ENCODE results near the gene NDUFAF8.

Gene NDUFAF8, protein sequence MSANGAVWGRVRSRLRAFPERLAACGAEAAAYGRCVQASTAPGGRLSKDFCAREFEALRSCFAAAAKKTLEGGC

DNA sequence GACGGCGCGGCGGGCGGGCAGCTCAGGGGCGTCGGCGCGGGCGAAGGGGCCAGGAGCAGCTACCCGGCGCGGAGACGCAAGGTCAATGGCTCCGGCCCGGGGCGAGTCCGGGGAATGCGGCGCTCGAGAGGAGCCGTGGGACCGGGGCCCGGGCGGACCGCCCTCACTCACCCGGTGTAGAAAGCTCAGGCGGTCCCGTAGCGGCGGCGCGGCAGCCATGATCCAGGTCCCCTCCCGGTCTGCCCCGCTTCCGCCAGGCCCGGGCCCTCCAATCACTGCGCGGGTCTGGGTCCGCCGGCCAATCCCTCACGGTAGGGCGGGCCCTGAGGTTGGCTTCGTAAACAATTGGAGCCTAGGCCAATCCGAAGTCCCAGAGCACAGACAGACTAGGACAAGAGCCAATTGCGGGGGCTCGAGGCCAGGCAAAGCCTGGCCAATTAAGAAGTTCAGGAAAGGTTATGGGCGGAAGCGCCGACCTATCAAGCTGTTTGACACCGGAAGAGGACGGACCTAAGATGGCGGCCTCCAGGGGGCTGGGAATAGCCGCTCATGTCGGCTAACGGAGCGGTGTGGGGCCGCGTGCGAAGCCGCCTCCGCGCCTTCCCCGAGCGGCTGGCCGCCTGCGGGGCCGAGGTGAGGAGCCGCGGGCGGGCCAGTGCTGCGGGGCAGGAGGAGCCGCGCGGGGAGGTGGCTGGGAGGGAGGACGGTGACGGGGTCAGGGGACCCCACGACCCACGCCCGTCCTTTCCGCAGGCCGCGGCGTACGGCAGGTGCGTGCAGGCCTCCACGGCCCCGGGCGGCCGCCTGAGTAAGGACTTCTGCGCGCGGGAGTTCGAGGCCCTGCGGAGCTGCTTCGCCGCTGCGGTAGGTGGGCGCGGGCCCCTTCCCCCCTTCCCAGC, at the start of gene NDUFAF8, which contains the start of gene TEPSIN:
NDUFAF8 (plus strand) TSS at position 504 of the 899 bp plus-strand sequence; CDS start at position 550, 46 bp downstream.
TEPSIN (minus strand) TSS at position 241 of the 899 bp plus-strand sequence; CDS start at position 219, 22 bp downstream.
- peak; percentile 96 to 98 for ATAC-seq

DNA sequence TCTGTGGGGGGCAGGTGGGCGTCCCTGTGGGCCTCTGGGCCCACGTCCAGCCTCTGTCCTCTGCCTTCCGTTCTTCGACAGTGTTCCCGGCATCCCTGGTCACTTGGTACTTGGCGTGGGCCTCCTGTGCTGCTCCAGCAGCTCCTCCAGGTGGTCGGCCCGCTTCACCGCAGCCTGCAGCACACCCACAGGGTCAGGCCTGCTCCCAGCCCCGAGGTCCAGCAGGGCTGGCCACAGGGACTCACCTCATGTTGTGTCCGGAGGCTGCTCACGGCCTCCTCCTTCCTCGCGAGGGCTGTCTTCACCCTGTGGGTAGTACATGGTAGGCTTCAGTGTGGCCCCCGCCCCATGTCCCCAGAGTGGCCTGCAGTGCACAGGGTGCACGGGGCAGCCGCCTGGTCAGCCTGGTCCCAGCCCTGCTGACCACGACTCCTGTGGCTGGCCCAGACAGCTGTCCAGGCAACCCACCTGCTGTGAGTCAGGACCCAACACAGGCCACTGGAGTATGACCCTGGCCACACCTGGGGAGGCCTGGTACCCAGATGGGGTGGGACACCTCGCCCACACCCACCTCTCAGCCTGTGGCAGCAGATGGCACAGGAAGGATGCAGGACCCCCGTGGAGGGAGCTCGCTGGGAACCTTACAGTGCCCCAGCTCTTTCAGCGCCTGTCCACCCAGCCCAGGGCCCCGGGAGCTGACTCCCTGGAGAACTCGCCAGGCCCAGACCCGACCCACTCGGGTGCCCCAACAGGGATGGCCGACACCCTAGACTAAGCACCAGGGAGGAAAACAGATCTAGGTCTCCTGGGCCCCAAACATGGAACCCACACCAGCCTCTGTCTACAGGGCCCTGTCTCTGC, 49.2 kb upstream of the NDUFAF8 start:
- no peak for ATAC-seq

DNA sequence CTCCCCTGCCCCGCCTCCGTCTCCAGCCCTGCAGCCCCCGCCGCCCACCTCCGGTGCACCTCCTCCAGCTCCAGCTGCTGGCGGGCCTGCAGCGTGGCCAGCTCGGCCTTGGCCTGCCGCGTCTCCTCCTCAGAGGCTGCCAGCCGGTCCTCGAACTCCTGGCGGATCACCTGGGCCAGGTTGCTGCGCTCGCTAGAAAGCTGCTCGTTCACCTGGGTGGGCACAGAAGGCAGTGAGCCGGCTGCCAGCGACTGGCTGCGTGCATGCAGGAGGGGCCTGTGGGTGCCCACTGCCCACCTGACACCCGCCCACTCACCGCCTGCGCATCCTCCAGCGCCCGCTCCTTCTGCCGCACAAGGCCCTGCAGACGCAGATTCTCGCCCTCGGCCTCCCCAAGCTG, 48.5 kb upstream of the NDUFAF8 start:
- ATAC-seq: no peak

DNA sequence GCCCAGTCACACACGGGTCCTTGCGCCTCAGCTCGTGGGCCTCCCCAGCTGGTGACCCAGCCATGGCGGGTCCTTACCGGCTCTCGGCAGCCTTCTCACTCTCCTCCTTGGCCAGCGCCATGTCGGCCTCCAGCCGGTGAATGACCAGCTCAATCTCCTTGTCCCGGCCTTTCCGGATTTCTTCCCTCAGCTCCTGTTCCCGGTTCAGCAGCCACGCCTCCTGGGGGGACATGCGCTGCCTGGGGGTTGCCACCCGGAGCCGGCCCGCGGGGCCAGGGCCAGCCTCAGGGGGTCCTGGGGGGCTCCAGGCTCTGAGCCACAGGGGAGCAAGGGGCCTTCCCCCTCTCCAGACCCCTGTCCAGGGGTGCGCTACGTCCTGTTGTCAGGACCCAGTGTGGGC, 48.0 kb upstream of the NDUFAF8 start:
- ATAC-seq: no peak

DNA sequence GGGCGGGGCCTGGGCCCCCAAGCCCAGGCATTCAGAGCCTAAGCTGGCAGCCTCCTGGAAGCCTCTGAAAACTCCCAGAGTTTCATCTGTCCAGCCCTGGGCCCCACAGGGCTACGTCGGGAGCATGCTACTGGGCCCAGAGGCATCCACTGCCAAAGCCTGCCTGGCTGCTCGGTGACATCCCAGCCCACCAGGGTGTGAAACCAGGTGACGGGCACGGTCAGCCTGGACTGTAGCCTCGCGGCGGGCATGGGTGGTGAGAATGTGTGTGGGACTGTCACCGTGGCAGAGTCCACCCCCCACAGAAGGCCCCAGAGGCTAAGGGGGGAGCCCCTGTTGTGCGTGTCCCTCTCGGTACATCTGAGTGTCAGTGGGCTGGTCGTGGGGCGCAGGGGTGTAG, 47.5 kb upstream of the NDUFAF8 start:
- no peak for ATAC-seq

DNA sequence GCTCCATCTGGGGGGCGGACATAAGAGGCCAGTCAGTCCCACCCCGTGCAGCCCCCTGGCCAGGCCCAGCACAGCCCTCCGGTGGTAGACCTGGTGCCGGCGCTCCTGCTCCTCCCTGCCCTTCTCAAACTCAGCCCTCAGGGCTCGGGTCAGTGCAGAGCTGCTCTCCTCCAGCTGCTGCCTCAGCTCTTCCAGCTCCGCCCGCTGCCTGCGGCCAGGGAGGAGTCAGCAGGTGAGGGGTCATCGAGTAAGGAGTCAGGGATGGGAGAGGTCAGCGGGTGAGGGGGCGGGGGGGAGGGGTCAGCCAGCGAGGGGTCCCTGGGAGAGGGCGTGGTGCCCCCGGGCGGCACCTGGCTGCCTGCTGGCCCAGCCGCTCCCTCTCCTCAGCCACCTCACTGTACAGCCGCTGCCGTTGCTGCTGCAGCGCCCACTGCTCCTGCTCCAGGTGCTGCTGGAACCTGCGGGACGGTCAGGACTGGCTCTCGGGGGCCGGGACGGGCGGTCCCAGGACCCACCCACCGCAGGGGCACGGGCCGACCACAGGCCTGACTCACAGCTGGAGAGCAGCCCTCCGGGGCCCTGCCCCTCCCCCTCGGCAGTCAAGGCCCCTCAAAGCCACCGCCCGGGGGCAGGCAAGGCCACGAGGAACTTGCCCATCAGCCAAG, 46.6 kb upstream of the NDUFAF8 start:
- no peak for ATAC-seq

DNA sequence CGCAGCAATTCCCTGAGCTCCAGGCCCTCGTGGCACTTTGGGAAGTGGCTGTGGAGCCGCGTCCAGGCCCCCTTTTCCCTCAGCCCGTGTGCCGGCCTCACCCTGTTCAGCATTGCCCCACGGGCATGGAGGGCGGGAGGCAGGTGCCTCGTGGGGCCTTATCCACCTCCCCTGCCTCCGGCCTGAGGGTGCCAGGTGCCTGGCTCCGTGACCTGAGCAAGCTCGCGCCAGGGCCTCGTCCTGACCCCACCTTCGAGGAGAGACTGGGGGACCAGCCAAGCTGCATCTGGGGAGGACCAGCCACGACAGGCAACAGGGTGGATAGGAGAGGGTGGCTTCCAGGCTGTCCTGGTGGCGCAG, 46.1 kb upstream of the NDUFAF8 start:
- no peak for ATAC-seq

DNA sequence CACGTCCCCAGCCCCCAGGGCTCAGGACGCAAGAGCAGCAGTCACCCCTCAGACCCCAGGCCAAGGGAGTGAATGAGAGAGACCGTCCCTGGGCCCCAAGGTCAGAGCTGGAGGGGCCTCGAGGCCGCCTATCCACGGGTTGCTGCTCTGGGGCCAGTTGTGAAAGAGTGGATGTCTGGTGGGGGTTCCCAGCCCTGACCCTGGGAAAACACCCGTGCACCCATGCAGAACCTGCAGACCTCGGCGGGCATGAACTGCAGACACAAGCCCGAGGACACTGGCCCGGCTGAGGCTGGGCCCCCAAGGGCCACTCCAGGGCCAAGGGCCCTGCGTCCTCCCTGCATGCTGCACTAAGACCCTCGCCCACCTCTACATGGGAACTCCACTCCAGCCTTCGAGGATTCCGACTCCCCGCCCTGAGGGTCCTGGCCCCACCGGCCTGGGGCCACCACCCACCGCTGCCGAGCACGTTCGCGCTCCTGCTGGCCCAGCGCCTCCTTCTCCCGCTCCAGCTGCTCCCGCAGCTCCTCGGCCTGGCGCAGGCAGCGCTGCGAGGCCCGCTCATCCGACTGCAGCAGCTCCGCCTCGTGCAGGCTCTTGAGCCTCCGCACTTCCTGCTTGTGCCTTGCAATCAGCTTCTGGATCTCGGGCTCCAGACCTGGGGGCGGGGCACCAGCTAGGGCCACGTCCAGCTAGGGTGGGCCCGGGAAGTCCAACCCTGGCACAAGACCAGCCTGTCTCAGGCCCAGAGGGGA, 45.5 kb upstream of the NDUFAF8 start:
- no peak for ATAC-seq

DNA sequence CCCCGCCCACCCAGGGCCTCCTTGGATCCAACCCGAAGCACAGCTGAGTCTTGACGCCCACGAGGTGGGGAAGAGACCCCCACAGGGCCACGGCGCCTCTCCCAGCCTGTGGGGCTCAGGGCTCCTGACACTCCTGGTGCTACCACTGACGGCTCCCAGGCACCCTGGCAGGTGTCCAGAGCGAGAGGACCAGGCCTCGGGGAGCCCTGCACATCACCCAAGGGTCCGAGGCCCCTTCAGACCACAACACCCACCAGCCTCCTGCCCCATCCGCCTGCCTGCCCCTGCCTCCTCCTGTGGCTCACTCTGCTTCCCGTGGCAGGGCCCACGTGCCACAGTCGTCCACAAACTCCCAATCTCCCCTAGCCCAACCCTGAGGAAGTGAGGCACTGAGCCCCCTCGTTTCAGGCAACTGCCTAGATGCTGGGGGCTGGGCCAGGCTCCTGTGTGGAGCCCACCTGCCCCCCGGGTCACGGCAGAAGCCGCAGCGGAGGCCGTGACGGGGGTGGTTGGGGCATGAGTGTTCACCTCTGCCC, 44.8 kb upstream of the NDUFAF8 start:
- no peak for ATAC-seq

DNA sequence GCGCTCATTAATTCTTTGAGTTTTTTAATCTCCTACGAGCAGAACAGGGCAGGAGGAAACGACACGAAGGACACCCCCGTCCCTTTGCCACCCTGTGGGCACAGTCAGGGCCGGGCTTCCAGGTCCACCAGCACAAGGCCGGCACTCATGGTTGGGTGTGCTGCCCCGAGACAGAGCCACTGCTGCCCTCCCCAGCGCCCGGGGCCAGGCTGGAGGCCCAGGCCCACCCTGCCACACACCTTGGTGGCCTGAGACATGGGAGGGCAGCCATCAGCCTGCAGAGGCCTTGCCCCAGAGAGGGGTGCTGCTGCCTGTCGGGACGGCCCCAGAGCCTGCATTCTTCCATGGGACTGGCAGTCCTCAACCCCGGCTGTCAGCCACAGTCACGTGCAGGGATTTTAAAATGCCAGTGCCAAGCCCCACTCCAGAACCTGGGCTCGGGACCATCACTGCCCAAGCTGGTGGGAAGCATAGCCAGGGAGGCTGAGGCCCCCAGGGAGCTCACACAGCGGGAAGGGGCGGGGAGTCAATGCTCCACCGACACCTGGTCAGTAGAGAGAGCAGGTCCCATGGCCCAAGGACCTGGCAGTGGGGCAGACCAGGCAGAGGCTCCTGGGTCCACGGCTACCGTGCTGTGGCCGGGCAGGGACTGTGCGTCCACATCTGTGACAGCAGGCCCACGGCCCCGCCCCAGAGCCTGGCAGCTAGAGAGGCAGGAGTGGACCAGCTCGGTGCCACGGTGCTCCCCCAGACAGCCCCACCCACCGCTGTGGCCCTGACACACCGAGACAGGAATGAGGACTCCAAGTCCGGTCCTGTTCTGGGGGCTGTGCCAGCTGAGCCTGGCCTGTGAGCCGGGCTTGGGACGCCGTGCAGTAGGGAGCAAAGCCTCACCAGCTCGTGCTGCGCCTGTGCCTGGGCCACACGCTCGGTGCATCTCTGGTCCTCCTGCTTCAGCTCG, 43.9 kb upstream of the NDUFAF8 start:
- no peak for ATAC-seq

DNA sequence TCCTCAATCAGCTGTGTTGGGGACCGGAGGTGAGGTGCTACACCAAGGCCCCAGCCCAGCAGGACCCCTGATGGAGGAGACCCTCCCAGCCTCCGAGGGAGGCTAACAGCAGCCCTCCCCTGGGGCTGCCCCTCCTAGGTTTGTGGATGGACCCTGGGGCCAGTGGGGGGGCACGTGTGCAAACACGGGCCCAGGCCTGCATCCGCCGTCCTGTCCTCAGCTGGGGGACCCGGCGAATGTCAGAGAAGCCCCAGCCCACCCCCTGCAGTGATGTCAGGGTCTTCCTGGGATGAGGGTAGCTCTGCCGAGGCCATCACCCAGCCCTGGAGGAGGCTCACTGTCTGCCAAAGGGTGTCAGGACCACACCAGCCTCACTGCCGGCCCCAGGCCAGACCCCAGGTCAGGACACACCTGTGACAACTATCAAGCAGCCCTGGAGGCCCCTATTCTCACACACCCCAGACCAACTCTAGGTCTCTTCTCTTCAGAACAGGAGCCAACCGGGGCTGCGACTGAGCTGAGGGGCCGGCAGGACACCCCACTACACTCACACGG, 43.1 kb upstream of the NDUFAF8 start:
- ATAC-seq: no peak

DNA sequence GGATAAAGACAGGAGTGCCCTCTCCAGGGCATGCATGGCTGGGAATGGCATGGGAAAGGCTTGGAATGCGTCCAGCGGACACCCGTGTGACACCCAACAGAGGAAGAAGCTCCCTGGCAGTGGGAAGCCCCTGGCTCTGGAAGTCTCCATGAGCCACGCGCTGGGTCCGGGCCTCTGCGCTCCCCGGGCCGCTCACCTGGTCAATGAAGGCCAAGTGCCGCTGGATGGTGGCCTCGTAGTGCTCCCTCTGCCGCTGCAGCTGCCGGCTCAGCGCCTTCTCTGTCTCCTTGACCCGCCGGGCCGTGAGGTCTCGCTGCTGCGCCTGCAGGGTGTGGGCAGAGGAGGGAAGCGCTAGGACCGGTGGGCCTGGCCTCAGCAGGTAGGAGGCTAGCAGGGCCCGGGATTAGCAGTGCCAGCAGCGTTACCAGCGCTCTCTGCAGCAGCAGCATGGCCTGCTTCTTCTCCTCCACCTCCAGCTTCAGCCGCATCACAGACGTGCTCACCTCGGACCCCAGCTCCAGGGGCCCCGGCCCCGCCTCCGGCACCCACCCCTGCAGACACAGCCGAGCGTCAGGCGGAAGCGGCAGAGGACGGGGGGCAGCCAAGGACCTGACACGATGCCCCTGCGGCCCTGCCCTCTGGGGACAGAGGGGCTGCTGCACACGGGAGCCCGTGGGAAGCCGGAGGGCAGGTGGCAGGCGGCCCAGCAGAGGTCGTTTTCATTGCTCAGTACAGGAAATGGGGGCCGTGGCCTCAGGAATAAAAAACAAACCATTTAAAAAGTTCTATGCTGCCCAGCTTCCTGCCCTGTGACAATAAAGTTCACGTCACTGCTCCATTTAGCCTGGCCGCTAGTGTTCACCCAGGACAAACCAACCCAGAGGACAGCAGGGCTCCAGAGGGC, 42.4 kb upstream of the NDUFAF8 start:
- no peak for ATAC-seq

DNA sequence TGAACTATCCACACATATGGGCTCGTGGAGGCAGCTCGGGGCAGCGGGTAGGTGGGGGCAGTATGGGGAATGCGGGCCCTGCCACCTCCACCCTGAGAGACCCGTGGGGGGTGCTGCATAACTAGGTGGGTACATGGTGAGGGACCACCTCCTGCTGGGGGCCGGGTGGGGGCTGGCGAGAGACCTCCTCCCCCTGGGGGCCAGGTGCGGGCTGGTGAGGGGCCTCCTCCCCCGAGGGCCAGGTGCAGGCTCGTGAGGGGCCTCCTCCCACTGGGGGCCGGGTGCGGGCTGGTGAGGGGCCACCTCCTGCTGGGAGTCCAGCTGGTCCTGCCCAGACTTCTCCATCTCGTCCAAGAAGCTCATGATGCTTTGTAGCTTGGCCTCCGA, 41.7 kb upstream of the NDUFAF8 start:
- ATAC-seq: no peak

DNA sequence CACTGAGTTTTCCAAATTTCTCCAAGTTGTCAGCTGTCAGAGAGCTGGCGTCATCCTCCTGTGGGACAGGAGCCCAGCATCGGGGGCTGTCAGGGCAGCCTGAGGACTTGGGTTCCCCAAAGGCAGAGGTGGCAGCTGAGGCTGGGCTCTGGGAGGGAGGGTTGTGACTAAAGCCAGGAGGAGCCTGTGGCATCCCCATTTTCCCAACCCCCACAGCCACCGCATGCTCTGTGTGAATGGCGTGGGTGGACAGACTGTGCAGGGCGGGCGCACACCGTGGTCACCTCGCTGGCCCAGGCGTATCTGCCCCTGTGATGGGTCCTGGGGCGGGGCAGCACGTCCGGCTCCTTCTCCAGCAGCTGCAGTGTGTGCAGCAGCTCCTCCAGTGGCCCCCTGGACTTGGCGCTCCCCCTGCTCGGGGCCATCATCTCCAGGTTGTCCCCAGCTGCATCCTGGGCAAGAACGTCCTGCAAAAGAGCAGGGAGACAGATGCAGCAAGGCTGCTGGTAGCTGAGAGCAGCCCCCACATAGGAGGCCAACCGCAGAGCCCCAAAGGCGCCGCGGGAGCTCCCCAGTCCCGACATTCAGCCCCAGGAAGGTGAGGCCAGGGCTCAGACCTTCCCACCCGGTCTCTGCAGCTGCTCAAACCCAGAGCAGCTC, 41.2 kb upstream of the NDUFAF8 start:
- ATAC-seq: no peak

DNA sequence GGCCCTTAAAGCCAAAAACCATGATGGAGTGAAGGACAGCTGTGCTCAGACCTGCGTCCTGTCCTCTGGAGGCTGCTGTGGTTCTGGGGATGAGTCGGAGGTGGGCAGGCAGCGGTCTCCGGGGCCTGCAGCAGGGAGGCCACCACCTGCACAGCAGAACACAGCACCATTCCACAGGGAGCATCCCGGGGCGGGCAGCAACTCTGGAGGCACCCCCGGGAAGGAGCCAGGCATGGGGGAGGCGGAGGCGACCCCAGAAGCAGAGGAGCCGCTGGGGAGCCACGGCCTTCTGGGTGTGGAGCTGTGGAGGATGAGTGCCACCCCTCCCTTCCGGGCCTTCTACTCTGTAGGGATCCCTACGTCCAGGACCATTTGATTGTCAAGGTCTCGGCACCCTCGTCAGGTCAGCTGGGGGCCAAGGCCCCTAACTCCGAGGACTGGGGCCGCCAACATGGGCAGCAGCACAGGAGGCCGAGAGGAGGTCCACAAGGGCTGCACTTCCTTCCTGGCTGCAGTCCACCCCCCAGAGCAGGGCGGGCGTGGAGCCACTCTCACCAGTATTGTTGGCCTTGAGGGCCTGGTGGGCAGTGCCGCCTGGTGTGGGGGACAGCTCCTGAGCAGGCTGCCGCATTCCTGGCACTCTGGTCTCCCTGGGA, 40.2 kb upstream of the NDUFAF8 start:
- no peak for ATAC-seq

DNA sequence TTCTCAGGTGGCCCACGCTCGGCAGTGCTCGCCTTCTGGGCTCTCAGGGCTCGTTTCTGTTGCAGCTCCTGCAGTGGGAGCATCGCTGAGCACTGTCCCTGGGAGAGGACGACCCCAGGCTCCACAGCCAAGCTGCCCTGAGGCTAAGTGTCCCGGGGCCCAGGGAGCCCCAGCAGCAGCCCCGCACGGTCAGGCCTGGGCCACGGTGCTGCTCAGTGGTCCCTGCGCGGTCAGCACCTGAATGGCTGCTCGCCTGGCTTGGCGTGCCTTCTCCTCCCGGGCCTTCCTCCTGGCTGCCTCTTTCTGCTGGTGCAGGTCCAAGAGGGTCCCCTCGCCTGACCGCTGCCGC, 39.7 kb upstream of the NDUFAF8 start:
- no peak for ATAC-seq

DNA sequence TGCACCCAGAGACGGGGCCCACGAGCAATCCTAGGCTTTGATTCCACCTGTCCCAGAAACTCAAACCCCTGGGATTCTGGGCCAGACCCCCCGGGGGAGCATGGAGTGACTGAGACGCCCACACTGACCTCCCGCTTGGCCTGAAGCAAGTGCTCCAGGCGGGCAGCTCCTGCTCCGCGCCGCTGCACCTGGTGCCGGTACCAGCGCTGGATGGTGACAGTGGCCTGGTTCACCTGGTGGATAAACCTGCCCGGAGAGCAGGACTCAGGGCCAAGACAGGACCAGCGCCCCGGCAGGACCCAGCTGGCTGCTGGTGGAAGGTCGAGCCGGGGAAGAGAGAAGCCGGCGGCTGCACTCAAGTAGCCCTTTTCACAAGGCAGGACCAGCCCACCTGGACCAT, 38.9 kb upstream of the NDUFAF8 start:
- ATAC-seq: no peak
